ENCODE data around the gene COL6A3.

Gene COL6A3

GRCh38 chr2:237441605-237442274 is 27.8 kb upstream of the COL6A3 start:
- DNase-seq (ENCODE audit: low spot score) = no peak

GRCh38 chr2:237440819-237441281 is 26.9 kb upstream of the COL6A3 start:
- no peak for DNase-seq (ENCODE audit: low spot score)

GRCh38 chr2:237438080-237438940 is 24.3 kb upstream of the COL6A3 start:
- no peak for DNase-seq (ENCODE audit: low spot score)

GRCh38 chr2:237437566-237437965 is 23.6 kb upstream of the COL6A3 start:
- no peak for DNase-seq (ENCODE audit: low spot score)

GRCh38 chr2:237435844-237436587 is 22.1 kb upstream of the COL6A3 start:
- DNase-seq (ENCODE audit: low spot score) = no peak

GRCh38 chr2:237434866-237435311 is 20.9 kb upstream of the COL6A3 start:
- no peak for DNase-seq (ENCODE audit: low spot score)

GRCh38 chr2:237433920-237434676 is 20.1 kb upstream of the COL6A3 start:
- DNase-seq (ENCODE audit: low spot score) = no peak

GRCh38 chr2:237432484-237433092 is 18.6 kb upstream of the COL6A3 start:
- no peak for DNase-seq (ENCODE audit: low spot score)

- no peak for DNase-seq (ENCODE audit: low spot score)
Observed at GRCh38 chr2:237431837-237432236, 17.9 kb upstream of the COL6A3 start.

GRCh38 chr2:237431372-237431771 is 17.4 kb upstream of the COL6A3 start:
- no peak for DNase-seq (ENCODE audit: low spot score)

GRCh38 chr2:237430861-237431260 is 16.9 kb upstream of the COL6A3 start:
- DNase-seq (ENCODE audit: low spot score) = no peak

GRCh38 chr2:237429753-237430152 is 15.8 kb upstream of the COL6A3 start:
- no peak for DNase-seq (ENCODE audit: low spot score)

- DNase-seq (ENCODE audit: low spot score) = no peak
Observed at GRCh38 chr2:237427769-237428506, 14.0 kb upstream of the COL6A3 start.

- no peak for DNase-seq (ENCODE audit: low spot score)
Observed at GRCh38 chr2:237426517-237426916, 12.6 kb upstream of the COL6A3 start.

GRCh38 chr2:237425320-237425719 is 11.4 kb upstream of the COL6A3 start:
- DNase-seq (ENCODE audit: low spot score) = no peak

- no peak for DNase-seq (ENCODE audit: low spot score)
Observed at GRCh38 chr2:237424544-237424943, 10.6 kb upstream of the COL6A3 start.

- no peak for DNase-seq (ENCODE audit: low spot score)
Observed at GRCh38 chr2:237423891-237424290, 9.9 kb upstream of the COL6A3 start.

GRCh38 chr2:237422309-237422708 is 8.3 kb upstream of the COL6A3 start:
- DNase-seq (ENCODE audit: low spot score) = no peak

- peak; percentile 51 for DNase-seq (ENCODE audit: low spot score)
Observed at GRCh38 chr2:237421542-237422116, 7.7 kb upstream of the COL6A3 start.

GRCh38 chr2:237418300-237418699 is 4.3 kb upstream of the COL6A3 start:
- no peak for DNase-seq (ENCODE audit: low spot score)

Measured in NAMALWA (cell line).